GM19397 (cell line): ENCODE data around the gene PNKP.

ENCODE experiments used
- ATAC-seq: cut with Tn5 transposase; IDR thresholded peaks from one replicate; pipeline ENCODE4 v1.9.1; 2021; ENCODE audit warnings: mild to moderate bottlenecking, moderate library complexity; ENCODE audit not compliant: unreplicated experiment

The PNKP gene

DNA sequence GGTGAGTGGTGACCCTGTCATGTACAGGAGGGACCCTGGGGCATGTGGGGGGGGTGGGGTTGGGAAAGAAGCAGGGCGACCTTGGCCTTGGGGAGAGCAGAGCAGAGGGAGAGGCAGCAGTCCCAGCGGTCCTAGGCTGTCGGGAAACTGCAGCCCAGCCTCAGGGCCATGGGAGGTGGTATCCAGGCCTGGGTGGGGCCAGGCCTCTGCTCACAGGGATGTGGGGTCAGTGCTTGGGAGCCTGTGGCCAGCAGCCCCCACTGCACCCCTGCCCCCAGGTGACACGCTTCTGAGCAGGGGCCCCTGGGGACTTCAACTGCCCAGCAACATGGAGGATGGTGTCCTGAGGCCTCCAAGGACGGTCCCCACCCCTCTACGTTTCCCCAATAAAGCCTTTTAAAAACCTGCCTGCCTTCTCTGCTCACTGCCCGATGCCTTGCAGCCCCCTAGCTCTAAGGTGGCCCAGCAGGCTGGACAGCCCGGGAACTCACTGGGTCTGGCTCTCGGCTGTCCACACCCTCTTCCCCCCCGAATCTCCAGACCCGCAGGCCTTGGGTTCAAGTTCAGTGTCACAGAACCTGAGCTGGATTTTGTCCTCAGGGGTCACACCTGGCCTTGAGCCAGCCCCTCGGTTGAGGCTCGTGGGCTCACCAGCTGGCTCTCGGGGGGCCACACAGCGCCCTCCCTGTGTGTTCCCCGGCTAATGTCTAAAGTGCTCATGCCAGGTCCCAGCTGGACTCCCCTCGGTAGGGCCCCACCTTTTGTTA lies 6.9 kb downstream of the PNKP start:
- ATAC-seq = no peak

DNA sequence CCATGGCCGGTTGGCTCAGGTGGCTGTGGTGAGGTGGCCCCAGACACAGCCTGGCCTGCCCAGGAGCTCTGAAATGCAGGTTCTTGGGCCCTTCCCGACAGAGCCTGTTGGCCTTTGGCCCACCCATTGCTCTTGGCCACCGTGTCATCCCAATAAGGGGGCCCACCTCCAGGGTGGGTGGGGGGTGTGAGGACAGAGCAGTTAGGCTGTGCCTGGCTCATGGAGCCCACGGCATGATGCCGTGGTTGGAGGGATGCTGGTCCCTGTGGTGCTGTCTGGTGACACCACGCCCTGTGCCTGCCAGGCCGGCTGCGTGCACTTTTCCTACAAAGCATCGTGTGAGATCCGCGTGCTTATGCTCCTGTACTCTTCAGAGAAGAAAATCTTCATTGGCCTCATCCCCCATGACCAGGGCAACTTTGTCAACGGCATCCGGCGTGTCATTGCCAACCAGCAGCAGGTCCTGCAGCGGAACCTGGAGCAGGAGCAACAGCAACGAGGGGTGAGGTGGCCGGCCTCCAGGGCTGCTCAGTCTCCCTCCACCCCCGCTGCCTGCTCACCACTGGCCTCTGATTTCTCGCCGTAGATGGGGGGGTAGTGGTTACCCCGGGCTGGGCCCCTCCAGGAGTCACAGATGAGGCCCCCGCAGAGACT lies 7.6 kb downstream of the PNKP start:
- ATAC-seq = no peak

DNA sequence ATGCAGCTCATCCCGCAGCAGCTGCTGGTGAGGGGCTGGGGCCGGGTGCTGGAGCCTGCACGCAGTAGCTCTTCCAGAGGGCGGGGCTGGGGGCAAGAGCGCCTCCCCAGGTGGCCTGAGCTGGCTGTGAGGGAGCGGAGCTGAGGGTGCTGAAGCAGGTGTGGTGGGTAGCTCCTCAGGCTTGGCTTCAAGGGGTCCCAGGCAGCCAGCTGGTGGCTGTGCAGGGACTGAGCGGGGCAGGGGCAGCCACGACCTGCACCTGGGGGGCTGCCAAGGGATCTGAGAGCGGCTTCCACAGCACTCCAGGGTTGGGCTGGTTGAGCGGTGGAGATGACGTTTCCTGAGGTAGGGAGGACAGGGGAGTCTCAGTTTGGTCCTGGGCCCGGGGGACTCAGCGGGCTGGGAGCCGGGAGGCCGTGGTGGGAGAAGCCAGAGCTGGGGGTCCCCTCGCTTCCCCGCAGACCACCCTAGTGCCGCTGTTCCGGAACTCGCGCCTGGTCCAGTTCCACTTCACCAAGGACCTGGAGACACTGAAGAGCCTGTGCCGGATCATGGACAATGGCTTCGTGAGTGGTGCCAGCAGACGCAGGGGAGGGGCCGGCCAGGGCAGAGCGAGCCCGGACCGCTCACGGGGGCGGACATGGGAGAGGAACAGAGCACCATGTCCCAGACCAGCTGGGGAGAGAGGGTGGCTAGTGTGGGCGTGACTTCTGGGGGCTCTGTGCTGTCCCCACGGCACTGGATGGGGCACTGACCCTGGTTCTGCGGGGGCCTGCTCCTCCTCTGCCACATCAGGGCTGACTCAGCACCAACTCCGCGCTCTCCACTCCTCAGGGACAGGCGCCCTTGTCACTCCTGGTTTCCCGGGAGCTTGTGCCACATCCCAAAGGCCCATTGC lies 9.0 kb downstream of the PNKP start:
- no peak for ATAC-seq

DNA sequence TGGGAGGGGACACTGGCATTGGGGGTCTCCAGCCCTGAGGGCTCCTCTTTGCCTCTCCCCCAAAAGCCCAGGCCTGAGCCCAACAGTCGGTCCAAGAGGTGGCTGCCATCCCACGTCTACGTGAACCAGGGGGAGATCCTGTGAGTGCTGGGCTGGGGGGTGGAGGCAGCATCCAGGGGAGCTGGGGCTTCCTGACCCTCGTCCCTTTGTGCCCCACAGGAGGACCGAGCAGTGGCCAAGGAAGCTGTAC lies 9.6 kb downstream of the PNKP start:
- no peak for ATAC-seq

DNA sequence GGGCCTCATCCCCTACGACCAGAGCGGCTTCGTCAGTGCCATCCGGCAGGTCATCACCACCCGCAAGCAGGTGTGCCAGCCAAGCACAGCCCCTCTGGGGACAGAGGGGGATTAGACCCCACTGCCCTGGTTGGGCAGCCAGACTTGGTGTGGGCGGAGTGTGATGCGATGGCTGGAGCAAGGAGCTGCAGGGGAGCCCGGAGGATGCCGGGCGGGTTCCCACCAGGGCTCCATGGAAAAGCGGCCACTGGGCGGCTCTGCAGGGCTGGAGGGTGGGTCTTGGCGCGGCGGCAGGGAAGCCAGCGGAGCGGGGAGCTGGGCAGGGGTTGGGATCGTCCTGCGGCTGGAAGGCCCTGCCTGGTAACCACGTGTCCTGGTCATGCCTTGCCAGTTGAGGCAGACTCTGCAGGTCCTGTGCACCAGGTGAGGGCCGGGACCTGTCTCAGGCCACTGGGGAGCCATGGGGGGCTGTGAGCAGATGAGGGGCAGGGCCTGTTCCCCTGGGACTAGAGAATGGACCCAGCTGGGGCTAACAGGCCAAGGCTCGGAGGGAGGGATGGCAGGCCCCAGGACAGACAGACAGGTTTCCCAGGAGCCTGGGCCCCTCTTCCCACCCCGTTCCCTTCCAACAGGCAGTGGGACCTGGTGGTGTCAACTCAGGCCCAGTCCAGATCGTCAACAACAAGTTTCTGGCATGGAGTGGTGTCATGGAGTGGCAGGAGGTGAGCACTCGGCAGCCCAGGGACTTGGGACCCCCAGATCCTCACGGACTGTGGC lies 10.1 kb downstream of the PNKP start:
- ATAC-seq = no peak

DNA sequence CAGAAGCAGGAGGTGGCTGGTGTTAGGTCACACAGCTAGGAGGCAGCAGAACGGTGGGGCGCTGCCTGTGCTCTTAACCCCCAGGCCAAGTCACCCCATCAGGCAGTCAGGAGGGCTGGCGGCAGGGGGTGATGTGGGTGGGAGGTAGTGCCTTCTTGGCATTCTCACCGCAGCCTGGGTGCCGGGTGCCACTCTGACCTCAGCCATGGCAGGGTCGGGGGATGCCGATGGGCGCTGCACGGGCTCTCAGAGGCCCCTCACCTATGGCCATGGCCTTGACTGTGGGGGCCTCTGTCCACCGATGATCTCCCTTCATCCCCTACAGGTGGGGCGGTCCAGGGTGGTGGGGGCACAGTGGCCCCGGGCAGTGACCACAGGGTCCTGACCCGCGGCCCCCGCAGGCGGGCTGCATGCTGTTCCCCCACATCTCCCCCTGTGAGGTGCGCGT lies 10.8 kb downstream of the PNKP start:
- no peak for ATAC-seq

DNA sequence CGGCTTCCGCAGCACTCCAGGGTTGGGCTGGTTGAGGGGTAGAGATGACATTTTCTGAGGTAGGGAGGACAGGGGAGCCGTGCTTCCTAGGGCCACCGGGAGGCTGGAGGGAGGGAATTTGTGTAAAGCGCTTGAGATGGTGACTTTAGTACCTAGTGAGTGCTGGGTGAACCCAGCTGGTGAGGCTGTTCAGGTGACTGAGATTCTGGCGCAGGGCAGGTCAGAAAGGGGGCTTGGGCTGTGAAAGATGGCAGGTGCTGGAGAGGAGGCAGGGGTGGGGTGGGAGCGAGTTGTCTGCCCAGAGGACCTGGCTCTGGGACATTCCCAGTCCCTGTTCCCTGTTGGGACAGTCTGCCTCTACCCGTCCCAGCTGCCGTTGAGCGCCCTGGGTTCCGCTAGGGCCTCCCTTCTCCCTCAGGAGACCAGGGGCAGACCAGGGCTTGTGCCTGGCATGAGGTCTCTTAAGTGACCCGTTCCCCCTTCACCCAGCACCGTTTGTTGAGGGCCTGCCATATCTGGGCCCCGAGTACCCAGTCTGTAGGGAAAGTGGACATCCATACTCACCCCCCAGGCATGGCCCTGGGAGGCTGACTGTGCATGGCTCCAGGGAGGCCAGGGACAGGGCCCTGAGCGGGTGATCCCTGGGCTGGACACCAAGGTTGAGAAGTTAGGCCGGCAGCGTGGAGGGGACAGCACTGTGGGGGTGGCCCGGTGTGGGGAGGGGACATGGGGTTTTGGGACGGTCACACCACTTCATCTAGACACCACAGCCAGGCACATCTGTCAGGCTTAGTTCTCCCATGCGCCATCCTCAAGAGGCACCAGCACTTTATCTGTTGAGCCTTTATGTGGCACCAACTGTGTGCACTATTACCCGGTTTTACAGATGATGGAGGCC lies 11.5 kb downstream of the PNKP start:
- no peak for ATAC-seq

DNA sequence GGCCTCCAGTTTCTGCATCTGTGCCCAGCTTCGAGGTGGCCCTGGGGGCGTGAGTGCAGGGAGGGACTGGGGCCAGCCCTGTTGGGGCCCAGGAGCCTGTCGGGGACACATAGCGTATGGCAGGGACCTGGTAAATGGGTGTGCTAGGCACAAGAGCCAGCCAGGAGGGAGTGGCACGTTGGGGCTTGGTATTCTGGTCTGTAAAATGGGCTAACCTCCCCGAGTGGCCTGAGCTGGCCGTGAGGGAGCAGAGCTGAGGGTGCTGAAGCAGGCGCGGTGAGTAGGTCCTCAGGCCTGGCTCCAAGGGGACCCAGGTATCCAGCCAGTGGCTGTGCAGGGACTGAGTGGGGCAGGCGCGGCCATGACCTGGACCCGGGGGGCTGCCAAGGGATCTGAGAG lies 12.1 kb downstream of the PNKP start:
- ATAC-seq = no peak

DNA sequence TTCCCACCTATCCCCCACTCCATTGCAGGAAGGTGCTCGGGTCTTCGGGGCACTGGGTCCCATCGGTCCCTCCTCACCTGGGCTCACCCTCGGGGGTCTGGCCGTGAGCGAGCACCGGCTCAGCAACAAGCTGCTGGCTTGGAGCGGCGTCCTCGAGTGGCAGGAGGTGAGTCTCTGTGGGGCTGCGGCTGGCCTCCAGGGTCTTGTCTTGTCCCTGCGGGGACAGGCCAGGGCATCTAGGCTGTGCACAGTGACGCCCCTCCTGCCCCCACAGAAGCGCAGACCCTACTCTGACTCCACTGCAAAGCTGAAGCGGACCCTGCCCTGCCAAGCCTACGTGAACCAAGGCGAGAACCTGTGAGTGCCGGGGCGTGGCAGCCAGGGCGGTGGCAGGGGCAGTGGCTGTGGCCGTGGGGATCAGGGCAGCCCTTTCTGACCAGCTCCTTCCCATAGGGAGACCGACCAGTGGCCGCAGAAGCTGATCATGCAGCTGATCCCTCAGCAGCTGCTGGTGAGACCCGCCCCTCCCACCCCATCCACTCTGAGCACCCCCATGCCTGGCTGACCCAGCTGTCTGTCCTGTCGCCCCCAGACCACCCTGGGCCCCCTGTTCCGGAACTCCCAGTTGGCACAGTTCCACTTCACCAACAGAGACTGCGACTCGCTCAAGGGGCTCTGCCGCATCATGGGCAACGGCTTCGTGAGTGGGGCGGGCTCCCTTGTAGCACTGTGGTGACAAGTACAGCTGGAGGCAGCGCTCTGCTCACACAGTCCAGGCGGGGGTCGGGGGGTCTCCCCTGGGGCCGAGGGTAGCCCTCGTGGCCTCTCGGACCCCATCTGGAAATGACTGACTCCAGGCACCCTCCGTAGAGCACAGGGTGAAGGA lies 12.8 kb downstream of the PNKP start:
- no peak for ATAC-seq

DNA sequence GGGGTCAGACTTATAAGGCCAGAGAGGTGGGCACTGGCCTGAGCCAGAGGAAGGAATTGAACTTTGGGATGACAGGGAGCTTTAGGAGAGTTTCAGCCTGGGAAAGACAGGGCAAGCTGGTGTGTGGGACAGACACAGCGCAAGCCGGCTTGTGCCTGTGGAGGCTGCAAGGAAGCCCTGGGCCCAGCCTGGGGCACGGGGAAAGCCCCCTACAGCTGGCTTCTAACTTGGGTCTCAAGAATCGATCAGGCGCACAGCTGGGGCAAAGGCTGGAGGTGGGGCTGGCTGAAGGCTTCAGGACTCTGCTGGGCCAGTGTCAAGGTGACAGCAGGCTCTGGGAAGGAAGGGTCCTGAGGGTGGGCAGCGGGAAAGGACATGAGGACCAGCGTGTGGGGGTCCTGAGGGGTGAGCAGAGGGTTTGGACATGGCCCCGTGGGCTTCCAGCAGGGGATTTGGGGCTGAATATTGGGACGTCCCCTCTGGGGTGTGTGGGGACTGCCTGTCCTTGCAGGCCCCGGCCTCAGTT lies 13.5 kb downstream of the PNKP start:
- ATAC-seq = no peak

DNA sequence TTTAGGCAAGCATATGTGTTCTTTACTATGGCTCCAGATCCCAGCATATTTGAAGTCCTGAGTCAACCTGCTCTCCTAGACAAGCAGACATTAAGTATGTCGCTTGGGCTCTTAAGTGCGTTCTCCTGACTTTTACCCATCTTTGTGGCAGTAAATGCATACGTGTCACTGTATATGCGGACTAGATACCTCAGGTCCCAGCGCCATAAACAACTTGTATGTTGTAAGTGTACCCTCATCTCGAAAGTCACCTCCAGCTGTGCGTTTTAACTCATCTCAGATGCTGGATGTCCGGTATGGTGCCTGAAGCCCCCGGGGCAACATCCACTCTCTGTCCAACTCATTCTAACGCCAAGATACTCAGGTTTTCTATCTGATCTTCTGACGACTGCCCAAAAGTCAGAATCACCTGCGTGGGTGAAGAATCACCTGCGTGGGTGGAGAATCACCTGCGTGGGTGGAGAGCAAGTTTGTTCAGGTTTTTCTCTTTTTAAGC lies 14.7 kb downstream of the PNKP start:
- ATAC-seq = no peak

DNA sequence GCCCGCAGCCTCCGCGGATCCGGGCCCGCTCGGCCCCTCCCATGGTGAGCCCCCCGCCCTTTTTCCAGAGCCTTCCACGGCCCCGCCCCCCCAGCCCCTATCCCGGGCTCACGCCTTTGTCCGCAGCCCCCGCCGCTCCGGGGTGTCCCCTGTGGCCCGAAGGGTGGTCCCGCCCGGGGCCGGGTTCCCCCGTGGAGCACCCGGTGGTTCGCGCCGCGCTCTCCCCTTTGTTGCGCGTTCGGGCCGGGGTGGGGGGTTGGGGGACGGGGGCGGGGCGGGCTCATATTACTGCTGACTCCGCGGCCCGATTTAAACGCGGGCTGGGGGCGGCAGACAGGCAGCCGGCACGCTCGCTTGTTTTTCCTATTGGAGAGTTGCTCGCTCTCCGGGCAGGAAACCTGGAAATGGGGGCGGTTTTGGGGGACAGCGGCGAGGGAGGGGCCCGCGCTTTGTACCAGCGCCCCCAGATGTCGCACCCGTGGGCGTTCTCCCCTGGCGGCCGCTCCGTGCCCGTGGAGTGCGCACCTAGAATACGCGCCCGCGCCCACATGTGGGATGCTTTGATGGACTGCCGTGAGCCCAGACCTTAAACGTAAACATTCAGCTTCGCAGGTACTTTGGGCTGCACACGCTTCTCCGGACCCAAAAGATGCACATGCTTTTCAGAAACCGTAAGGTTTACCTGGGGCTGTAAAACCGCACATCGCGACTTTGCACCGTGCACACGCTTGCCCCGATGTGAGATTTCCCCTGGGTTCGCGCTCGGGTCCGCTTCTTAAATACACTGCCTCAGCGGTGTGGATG lies 15.7 kb downstream of the PNKP start:
- peak; percentile 13 for ATAC-seq

DNA sequence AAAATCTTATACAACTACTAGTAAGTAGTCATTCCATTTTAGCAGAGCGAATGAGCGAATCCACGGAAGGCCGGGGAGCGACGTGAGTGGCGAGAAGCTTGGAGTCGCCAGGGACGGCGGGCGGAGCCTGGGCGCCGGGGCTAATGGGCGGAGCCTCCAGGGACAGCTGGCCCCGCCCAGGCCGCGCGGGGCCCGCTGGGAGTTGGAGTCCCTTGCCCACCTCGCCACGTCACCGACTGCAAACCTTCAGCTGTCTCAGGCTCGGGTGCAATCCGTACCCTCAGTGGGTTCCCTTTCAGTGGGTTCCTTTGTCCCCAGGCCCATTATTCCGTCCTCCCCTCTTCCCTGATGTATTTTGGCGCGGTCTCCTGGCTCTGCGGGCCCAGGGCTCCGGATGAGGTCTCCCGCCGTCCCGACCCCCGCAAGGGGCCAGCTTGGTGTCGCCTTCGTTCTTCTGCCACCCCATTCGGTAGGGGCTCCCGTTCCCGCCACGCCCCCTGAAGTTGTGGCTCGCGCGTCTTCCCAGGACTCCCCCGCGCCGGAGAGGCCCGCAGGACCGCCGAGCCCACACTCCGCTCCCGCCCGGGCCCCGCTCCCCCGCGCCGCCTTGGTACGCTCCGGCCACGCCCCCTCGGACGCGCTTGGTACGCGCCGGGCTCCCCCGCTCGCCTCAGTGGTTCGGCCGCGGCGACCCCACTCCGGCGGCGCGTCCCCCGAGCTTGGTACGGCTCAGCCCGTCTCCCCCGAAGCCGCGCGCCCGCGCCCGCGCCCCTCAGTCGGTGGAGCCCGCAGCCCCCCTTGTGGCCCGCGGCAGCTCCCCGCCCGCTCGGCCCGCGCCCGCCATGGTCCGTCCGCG lies 16.7 kb downstream of the PNKP start, which contains the start of gene PTOV1:
TSS of gene PTOV1 (plus strand) at position 673 of the 856 bp plus-strand sequence.
- peak; percentile 73 for ATAC-seq

DNA sequence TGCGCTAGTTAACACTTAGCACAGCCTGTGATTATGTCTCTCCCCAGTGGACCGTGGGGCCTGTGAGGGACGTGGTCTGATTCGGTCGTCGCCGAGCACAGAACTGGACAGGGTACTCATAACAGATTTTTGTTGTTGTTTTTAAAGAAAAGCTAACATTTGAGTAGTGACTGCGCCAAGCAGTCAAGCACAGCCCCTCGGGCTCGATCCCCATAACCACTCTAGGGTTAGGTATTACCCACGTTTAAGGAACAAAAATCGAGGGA lies 17.2 kb downstream of the PNKP start:
- ATAC-seq = no peak

DNA sequence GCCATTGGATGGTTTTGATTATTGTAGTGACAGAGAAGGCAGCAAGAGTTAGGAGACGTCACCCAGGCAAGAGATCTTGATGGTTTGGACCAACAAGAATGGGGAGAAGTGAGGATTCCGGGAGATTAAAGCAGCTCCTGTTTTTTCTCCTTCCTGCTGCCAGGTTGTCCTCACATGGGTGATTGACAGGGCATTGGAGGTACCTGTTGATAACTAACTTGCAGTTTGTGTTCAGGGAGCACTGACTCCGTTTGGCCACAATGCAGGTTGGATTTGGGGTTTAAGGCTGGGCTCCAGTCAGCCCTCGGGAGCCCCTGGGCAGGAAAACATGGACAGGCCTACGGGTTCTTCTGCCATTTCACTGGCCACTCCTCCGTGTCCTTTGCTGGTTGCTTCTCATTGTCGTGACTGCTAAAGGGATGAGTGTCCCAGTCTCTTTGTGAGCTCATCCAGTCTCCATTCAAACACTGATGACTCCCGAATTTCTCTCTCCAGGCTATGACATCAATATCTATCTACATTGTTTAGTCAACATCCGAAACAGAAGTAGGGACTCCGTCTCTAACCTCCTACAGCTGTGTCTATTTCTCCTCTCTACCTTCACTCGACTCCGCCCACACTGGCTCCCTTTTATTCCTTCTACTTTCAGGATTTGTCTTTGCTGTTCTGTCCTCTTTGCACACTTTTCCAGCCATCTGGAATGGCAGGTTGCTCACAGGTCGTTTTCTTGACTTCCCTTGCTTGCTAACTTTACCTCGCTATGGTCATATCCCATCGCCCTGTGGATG lies 17.7 kb downstream of the PNKP start:
- ATAC-seq = no peak

DNA sequence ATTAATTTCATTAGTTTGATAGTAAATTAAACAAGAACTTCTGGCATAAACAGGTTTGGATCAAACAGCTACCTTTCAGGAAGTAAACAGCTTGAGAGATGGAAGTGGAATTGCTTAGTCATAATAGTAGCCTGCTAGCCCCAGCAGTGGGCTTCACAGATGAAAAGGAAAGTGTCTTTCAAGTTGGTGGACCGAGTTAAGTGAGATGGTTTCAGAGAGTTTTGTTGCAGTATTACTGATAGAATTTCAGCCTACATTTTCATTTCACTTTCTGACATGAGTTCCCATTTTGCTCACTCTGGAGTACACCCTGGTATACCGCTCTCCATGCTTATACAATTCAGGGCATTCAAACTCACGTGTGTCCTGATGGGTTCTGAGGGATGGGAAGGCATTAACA lies 18.4 kb downstream of the PNKP start:
- ATAC-seq = no peak
